Activated naive CD4-positive, alpha-beta T cell (primary cell): ENCODE measurements around the gene CABP5.
"Not testable (repeated sequence)": the region's sequence is repeated elsewhere in the genome, so short reads cannot be mapped to it uniquely, and the experiment has no call there.

Experiments
- DNase-seq, 4 experiments: peaks; one replicate each; lab custom pipeline; 2025; lab: John Stamatoyannopoulos, UW

Gene CABP5

GRCh38 chr19:48043675-48044258, at the start of gene CABP5:
Gene CABP5 (minus strand): TSS chr19:48044079. CDS start chr19:48043922, 157 bp downstream.
- DNase-seq, result no peak

DNA sequence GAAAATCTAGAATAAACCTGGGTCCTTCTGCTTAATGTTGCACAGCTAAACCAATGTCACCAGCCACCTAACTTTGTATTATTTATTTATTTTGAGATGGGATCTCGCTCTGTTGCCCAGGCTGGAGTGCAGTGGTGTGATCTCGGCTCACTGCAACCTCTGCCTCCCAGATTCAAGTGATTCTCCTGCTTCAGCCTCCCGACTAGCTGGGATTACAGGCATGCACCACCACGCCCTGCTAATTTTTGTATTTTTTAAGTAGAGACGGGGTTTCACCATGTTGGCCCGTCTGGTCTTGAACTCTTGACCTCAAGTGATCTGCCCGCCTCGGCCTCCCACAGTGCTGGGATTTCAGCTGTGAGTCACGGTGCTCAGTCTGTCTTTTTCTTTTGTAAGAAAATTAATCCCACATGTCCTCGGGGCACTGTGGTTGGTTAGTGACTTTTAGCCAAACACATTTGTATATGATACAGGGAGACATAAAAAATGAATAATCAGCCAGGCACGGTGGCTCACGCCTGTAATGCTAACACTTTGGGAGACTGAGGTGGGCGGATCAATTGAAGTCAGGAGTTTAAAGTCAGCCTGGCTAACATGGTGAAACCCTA, 47.3 kb upstream of the CABP5 start:
- not testable (repeated sequence) for DNase-seq

GRCh38 chr19:48090281-48090802, 46.5 kb upstream of the CABP5 start:
- DNase-seq, result no peak

GRCh38 chr19:48088991-48089390, 45.1 kb upstream of the CABP5 start:
- not testable (repeated sequence) for DNase-seq

- no peak for DNase-seq
Measured at GRCh38 chr19:48085904-48086864, 42.3 kb upstream of the CABP5 start.

- DNase-seq, result no peak
Measured at GRCh38 chr19:48085076-48085475, 41.2 kb upstream of the CABP5 start.

DNA sequence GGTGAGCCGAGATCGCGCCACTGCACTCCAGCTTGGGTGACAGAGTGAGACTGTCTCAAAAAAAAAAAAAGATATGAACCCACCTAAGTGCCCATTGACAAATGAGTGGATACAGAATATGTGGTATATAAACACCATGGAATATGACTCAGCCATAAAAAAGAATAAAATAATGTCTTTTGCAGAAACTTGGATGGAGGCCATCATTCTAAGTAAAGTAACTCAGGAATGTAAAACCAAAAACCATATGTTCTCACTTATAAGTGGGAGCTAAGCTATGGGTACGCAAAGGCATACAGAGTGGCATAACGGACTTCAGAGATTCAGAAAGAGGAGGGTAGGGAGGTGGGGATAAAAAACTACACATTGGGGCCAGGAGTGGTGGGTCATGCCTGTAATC, 37.2 kb upstream of the CABP5 start:
- no peak for DNase-seq

GRCh38 chr19:48070177-48070769, 26.4 kb upstream of the CABP5 start:
- not testable (repeated sequence) for DNase-seq

DNA sequence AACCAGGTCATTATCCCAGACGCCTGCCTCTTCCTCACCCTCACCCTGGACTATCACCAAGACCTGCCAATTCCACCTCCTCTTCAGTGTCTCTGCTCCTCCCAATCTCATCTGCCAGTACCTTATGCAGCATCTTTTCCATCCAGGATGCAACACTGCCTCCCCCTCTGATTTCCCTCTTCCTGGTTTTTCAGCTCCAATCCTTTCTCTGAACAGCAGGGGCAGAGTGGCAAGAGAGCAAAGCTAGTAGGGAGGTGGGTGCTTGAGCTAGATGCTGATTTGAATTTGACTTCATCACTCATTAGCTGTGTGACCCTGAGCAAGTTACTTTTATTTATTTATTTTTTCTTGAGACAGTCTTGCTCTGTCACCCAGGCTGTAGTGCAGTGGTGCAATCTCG, 25.6 kb upstream of the CABP5 start:
- no peak for DNase-seq

DNA sequence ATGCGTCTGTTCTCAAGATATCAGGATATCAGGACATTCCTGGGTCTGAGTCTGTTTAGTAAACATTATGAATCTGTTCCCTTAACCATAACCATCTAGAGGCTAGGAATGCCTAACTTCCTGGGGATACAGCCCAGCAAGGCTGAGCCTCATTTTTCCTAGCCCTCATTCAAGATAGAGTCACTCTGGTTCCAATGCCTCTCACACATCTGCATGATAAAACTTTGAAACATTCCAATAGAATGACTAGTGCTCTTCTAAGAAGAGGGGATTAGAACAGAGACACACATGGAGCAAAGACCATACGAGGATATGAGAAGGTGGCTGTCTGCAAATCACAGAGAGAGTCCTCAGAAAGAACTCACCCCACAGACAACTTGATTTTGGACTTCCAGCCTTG, 20.6 kb upstream of the CABP5 start:
- no peak for DNase-seq

DNA sequence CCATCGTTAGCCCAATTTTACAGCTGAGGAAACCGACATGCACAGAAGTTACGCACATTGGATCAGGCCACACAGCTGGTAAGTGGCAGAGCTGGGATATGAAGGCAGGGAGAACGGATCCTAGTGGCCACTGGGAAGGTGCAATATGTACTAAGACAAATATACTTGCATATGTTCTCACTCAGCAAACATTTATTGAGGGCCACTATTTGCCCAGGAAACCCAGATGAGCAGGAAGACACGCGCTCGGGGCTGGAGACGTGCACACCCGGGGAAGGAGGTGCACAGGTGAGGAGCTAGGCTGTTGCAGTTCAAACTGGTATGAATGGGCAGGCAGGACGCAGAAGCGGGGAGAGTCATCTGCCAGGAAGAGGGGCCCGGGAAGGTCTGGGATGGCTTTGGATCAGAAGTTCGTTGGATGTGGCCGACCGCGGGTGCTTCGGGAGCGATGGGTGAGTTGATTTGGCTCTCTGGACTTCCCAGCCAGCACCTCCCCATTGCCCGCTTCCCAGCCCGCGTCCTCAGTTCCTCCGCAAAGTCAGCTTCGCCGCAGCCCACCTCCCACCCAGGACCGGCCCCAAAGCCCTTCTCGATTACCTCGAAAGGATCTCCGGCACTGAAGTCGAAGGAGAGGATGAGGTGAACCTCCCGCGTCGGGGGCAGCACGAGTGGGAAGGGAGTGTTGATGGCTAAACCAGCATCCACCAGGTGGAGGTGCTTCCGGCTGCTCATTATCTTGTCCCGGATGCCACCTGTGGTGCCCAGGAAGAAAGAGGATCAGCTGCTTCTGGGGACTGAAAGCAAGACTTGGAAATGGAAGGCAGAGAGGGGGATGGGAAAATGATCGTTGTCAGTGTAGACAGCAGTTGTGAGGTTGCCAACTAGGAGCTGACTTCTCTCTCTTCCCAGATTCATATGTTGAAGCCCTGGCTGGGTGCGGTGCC, 17.8 kb upstream of the CABP5 start:
- DNase-seq, result no peak

DNA sequence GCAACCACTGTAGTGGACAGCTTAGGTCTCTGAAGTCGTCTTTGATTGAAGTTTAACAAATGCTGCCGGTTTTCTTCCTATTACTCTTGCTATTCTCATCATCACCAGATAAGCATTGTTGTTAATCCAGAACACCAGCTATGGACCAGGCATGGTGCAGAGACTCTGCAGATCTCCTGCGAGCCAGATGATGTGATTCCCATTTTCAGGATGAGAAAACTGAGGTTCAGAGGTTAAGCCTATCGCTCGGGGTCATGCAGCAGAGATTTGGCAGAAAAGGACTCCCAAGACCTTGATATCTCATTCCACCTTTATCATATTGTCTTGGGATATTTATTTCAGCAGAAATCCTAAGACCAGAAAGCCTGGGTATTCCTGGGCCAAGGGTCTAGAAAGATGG, 16.5 kb upstream of the CABP5 start:
- no peak for DNase-seq

GRCh38 chr19:48059331-48059730, 15.5 kb upstream of the CABP5 start:
- DNase-seq, result no peak

- no peak for DNase-seq
Measured at GRCh38 chr19:48053856-48054255, 10.0 kb upstream of the CABP5 start.

DNA sequence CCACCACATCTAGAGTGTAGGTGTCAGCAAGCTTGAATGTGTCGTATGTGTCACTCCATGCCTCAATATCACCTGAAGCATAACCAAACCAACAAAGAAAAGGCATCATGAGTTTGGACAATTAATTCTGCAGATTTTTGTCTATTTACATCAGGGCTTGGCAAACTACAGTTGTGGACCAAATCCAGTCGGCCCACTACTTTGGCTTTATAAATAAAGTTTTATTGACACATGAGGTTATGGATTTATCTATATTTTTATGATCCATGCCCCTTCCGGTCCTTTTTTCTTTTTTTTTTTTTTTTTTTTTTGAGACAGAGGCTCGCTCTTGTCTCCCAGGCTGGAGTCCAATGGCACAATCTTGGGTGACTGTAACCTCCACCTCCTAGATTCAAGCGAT, 9.2 kb upstream of the CABP5 start:
- no peak for DNase-seq

- no peak for DNase-seq
Measured at GRCh38 chr19:48051335-48052033, 7.6 kb upstream of the CABP5 start.

- DNase-seq, result no peak
Measured at GRCh38 chr19:48044561-48044960, 682 bp upstream of the CABP5 start.

GRCh38 chr19:48041877-48042580, 1.9 kb downstream of the CABP5 start:
- no peak for DNase-seq

GRCh38 chr19:48036765-48037164, 7.1 kb downstream of the CABP5 start:
- no peak for DNase-seq

DNA sequence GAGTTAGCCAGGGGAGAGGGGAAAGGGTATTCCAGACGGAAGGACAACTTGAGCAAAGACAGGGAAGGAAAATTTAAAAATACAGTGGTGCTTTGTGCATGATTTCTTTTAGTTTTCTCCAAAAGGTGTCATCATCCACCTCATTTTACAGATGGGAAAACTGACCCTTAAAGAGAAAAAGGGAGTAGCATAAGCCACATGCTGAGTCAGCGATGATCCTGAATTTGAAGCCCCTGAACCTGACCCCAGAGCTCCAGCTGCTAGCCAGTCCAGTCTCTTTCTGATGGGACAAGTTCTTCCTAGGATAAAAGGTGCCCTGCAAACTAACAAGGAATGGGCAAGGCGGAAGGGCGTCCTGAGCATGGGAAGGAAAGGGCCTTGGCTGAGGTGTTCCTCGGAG, 10.3 kb downstream of the CABP5 start:
- DNase-seq, result no peak
